Measurements from ENCODE around the gene CSKMT. TPM values are rescaled to one million over a fixed set of nuclear protein-coding genes. Genes with fewer than 3 reads are reported as not detected.
A peak's percentile ranks its signal among the peaks of the same experiment; 100 is the strongest.

Gene CSKMT
- total and polyA plus RNA-seq, 10 of the 15 experiments (the other 5 are each of a cell fraction or from before 2014, with no cell fraction given) = 7.0 to 213 (median 21.6) TPM

DNA sequence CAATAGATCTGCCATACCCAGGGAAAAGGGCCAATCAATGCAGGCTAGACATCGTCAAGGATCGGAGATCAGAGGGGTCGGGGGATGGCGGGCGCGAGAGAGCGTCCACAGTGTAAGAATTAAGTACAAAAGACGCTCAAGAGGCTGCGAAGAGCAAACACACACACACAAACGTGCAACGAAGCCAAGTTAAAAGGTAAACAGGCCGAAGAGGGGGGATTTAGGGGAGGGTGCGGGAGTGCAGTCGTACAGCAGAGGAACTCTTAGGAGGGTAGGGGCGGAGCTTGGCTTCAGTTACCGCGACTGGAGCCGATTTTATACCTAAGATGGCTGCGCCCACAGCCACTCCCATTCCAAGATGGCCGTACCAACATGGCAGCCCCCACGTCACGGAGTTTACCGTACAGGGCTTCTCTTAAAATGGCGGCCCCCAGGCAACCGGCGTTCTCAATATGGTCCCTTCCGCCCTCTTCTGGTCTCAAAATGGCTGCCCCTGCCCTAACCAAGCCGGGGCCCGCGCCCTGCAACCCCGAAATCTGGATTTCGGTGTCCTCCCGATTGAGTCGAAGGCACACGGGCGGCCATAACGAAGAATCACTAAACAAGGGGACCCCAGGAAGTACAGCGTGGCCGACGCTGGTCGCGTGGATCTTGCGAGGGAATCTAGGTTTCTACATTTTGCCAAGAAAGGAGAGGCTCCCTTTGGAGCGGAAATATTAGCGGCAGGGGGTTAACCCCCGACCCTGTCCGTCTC is 44.3 kb downstream of the CSKMT start (continued):
- TF ChIP-seq RB1 (IDR thresholded peaks at IDR 0.05; ENCODE audit: borderline replicate concordance) (peak; percentile 52; the same call in 1 of the 2 replicates), BMI1 (IDR thresholded peaks at IDR 0.05; ENCODE audit: borderline replicate concordance) (no peak), MYC (IDR thresholded peaks at IDR 0.05; ENCODE audit: insufficient read depth, insufficient read length, insufficient replicate concordance, low read length, severe bottlenecking) (no peak), BACH1 (IDR thresholded peaks at IDR 0.05; ENCODE audit: borderline replicate concordance) (0 out of 2 replicates have a peak, but pooled peaks have one; percentile 28), TAF1 (IDR thresholded peaks at IDR 0.05; ENCODE audit: borderline replicate concordance, low read depth, low read length) (peak; percentile 88), STAT1 (conservative IDR thresholded peaks at IDR 0.05) (0 out of 2 replicates have a peak, but pooled peaks have one; percentile 89), SMARCA5 (IDR thresholded peaks at IDR 0.05) (no peak), JUND (IDR thresholded peaks at IDR 0.05; ENCODE audit: low read depth, low read length) (no peak), CEBPB (IDR thresholded peaks at IDR 0.05; ENCODE audit: borderline replicate concordance in 1 of 2, low read depth in 2 of 2, low read length in 2 of 2) (no peak), EZH2 (IDR thresholded peaks at IDR 0.05; ENCODE audit: borderline replicate concordance, control insufficient read depth, low read depth, low read length) (no peak), CBX3 (IDR thresholded peaks at IDR 0.05; ENCODE audit: borderline replicate concordance, low read depth) (no peak), HDGF (IDR thresholded peaks at IDR 0.05) (peak; percentile 88), PAX5 (IDR thresholded peaks at IDR 0.05; ENCODE audit: borderline replicate concordance, low read depth, low read length) (0 out of 2 replicates have a peak, but pooled peaks have one; percentile 46), NR2C1 (IDR thresholded peaks at IDR 0.05) (peak; percentile 95), GABPA (IDR thresholded peaks at IDR 0.05; ENCODE audit: low read depth) (peak; percentile 81), TCF12 (IDR thresholded peaks at IDR 0.05; ENCODE audit: low read depth, low read length) (no peak), MEF2A (IDR thresholded peaks at IDR 0.05; ENCODE audit: insufficient read depth, low read depth, low read length) (peak; percentile 32; the same call in 1 of the 2 replicates), ATF7 (IDR thresholded peaks at IDR 0.05; ENCODE audit: low read depth) (peak; percentile 24; the same call in 1 of the 2 replicates), MTA2 (IDR thresholded peaks at IDR 0.05; ENCODE audit: low read depth) (0 out of 2 replicates have a peak, but pooled peaks have one; percentile 9)
- TF ChIP-seq, protein P1, sequence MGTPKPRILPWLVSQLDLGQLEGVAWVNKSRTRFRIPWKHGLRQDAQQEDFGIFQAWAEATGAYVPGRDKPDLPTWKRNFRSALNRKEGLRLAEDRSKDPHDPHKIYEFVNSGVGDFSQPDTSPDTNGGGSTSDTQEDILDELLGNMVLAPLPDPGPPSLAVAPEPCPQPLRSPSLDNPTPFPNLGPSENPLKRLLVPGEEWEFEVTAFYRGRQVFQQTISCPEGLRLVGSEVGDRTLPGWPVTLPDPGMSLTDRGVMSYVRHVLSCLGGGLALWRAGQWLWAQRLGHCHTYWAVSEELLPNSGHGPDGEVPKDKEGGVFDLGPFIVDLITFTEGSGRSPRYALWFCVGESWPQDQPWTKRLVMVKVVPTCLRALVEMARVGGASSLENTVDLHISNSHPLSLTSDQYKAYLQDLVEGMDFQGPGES (IDR thresholded peaks at IDR 0.05) = peak; percentile 51; the same call in 1 of the 2 replicates
- TF ChIP-seq, protein P2, sequence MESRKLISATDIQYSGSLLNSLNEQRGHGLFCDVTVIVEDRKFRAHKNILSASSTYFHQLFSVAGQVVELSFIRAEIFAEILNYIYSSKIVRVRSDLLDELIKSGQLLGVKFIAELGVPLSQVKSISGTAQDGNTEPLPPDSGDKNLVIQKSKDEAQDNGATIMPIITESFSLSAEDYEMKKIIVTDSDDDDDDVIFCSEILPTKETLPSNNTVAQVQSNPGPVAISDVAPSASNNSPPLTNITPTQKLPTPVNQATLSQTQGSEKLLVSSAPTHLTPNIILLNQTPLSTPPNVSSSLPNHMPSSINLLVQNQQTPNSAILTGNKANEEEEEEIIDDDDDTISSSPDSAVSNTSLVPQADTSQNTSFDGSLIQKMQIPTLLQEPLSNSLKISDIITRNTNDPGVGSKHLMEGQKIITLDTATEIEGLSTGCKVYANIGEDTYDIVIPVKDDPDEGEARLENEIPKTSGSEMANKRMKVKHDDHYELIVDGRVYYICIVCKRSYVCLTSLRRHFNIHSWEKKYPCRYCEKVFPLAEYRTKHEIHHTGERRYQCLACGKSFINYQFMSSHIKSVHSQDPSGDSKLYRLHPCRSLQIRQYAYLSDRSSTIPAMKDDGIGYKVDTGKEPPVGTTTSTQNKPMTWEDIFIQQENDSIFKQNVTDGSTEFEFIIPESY (IDR thresholded peaks at IDR 0.05) = peak; percentile 8; the same call in 1 of the 2 replicates
- TF ChIP-seq, protein P3, sequence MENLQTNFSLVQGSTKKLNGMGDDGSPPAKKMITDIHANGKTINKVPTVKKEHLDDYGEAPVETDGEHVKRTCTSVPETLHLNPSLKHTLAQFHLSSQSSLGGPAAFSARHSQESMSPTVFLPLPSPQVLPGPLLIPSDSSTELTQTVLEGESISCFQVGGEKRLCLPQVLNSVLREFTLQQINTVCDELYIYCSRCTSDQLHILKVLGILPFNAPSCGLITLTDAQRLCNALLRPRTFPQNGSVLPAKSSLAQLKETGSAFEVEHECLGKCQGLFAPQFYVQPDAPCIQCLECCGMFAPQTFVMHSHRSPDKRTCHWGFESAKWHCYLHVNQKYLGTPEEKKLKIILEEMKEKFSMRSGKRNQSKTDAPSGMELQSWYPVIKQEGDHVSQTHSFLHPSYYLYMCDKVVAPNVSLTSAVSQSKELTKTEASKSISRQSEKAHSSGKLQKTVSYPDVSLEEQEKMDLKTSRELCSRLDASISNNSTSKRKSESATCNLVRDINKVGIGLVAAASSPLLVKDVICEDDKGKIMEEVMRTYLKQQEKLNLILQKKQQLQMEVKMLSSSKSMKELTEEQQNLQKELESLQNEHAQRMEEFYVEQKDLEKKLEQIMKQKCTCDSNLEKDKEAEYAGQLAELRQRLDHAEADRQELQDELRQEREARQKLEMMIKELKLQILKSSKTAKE (IDR thresholded peaks at IDR 0.05; ENCODE audit: low read depth, poor library complexity, severe bottlenecking) = peak; percentile 54
- TF ChIP-seq, protein P4, sequence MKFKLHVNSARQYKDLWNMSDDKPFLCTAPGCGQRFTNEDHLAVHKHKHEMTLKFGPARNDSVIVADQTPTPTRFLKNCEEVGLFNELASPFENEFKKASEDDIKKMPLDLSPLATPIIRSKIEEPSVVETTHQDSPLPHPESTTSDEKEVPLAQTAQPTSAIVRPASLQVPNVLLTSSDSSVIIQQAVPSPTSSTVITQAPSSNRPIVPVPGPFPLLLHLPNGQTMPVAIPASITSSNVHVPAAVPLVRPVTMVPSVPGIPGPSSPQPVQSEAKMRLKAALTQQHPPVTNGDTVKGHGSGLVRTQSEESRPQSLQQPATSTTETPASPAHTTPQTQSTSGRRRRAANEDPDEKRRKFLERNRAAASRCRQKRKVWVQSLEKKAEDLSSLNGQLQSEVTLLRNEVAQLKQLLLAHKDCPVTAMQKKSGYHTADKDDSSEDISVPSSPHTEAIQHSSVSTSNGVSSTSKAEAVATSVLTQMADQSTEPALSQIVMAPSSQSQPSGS (IDR thresholded peaks at IDR 0.05; ENCODE audit: low read length) = no peak
